ENCODE results near the gene WDR7.

The WDR7 gene

GRCh38 chr18:57077786-57078552 lies 426.8 kb downstream of the WDR7 start:
- no peaks in the 10 kb centered on the region for H3K79me2 ChIP-seq (ENCODE audit: low read length)
- H3K4me2 ChIP-seq (ENCODE audit: low read length), result peak overlapping the region; percentile 68
- H3K4me3 ChIP-seq (ENCODE audit: low read length), result peak overlapping the region; percentile 44
- H3K9ac ChIP-seq (ENCODE audit: low read length), result peak overlapping the region; percentile 30; the same call in 1 of the 2 replicates
- peaks cover 86% of the 10 kb centered on the region for H3K4me1 ChIP-seq (ENCODE audit: low read length)
- peak overlapping the region; percentile 27; the same call in 1 of the 2 replicates for H2AFZ ChIP-seq (ENCODE audit: low read depth, low read length)
- H3K27ac ChIP-seq (ENCODE audit: low read length), result peak overlapping the region; percentile 31
- H3K27me3 ChIP-seq (ENCODE audit: low read depth, low read length), result peaks cover 53% of the 10 kb centered on the region
- peaks cover 14% of the 10 kb centered on the region; the same call in 1 of the 2 replicates for H3K9me3 ChIP-seq (ENCODE audit: insufficient read depth, low read length)
- peaks cover 19% of the 10 kb centered on the region for H3K36me3 ChIP-seq (replicated peaks; ENCODE audit: low read depth, low read length)
- H4K20me1 ChIP-seq (ENCODE audit: insufficient read depth, low read length), result no peaks in the 10 kb centered on the region
- TF ChIP-seq EZH2phosphoT487 (IDR thresholded peaks at IDR 0.05; ENCODE audit: low read depth) (no peak), CTCF (IDR thresholded peaks at IDR 0.05; ENCODE audit: low read depth, low read length) (peak; percentile 34)

GRCh38 chr18:57078614-57079013 lies 427.5 kb downstream of the WDR7 start:
- H3K9me3 ChIP-seq (ENCODE audit: insufficient read depth, low read length), result peaks cover 14% of the 10 kb centered on the region; the same call in 1 of the 2 replicates
- no peak overlapping the region for H3K9ac ChIP-seq (ENCODE audit: low read length)
- no peak overlapping the region for H2AFZ ChIP-seq (ENCODE audit: low read depth, low read length)
- H3K27me3 ChIP-seq (ENCODE audit: low read depth, low read length), result peaks cover 47% of the 10 kb centered on the region
- no peak overlapping the region; the same call in 1 of the 2 replicates for H3K27ac ChIP-seq (ENCODE audit: low read length)
- H3K4me2 ChIP-seq (ENCODE audit: low read length), result peak overlapping the region; percentile 68
- H3K4me3 ChIP-seq (ENCODE audit: low read length), result no peak overlapping the region
- TF ChIP-seq EZH2phosphoT487 (IDR thresholded peaks at IDR 0.05; ENCODE audit: low read depth) (no peak), CTCF (IDR thresholded peaks at IDR 0.05; ENCODE audit: low read depth, low read length) (no peak)
- no peaks in the 10 kb centered on the region for H4K20me1 ChIP-seq (ENCODE audit: insufficient read depth, low read length)
- H3K4me1 ChIP-seq (ENCODE audit: low read length), result peaks cover 86% of the 10 kb centered on the region
- H3K79me2 ChIP-seq (ENCODE audit: low read length), result no peaks in the 10 kb centered on the region
- H3K36me3 ChIP-seq (replicated peaks; ENCODE audit: low read depth, low read length), result peaks cover 19% of the 10 kb centered on the region

- TF ChIP-seq EZH2phosphoT487 (IDR thresholded peaks at IDR 0.05; ENCODE audit: low read depth) (no peak), CTCF (IDR thresholded peaks at IDR 0.05; ENCODE audit: low read depth, low read length) (no peak)
- peaks cover 14% of the 10 kb centered on the region; the same call in 1 of the 2 replicates for H3K9me3 ChIP-seq (ENCODE audit: insufficient read depth, low read length)
- H3K9ac ChIP-seq (ENCODE audit: low read length), result peak overlapping the region; percentile 37; the same call in 1 of the 2 replicates
- no peak overlapping the region for H3K4me2 ChIP-seq (ENCODE audit: low read length)
- H3K27ac ChIP-seq (ENCODE audit: low read length), result peak overlapping the region; percentile 90; the same call in 1 of the 2 replicates
- no peak overlapping the region for H3K4me3 ChIP-seq (ENCODE audit: low read length)
- H3K4me1 ChIP-seq (ENCODE audit: low read length), result peaks cover 88% of the 10 kb centered on the region
- no peaks in the 10 kb centered on the region for H4K20me1 ChIP-seq (ENCODE audit: insufficient read depth, low read length)
- no peak overlapping the region for H2AFZ ChIP-seq (ENCODE audit: low read depth, low read length)
- peaks cover 30% of the 10 kb centered on the region for H3K27me3 ChIP-seq (ENCODE audit: low read depth, low read length)
- H3K79me2 ChIP-seq (ENCODE audit: low read length), result no peaks in the 10 kb centered on the region
- H3K36me3 ChIP-seq (replicated peaks; ENCODE audit: low read depth, low read length), result peaks cover 19% of the 10 kb centered on the region
Measured at GRCh38 chr18:57080479-57080878, 429.3 kb downstream of the WDR7 start.

- Histone ChIP-seq H3K4me3 (ENCODE audit: low read length) (peak overlapping the region; percentile 9), H3K4me2 (ENCODE audit: low read length) (peak overlapping the region; percentile 94), H3K27me3 (ENCODE audit: low read depth, low read length) (peaks cover 28% of the 10 kb centered on the region), H3K9me3 (ENCODE audit: insufficient read depth, low read length) (peaks cover 22% of the 10 kb centered on the region; the same call in 1 of the 2 replicates), H3K79me2 (ENCODE audit: low read length) (no peaks in the 10 kb centered on the region), H3K36me3 (replicated peaks; ENCODE audit: low read depth, low read length) (peaks cover 28% of the 10 kb centered on the region), H4K20me1 (ENCODE audit: insufficient read depth, low read length) (no peaks in the 10 kb centered on the region), H2AFZ (ENCODE audit: low read depth, low read length) (peak overlapping the region; percentile 5; the same call in 1 of the 2 replicates), H3K9ac (ENCODE audit: low read length) (peak overlapping the region; percentile 38; the same call in 1 of the 2 replicates), H3K4me1 (ENCODE audit: low read length) (peaks cover 98% of the 10 kb centered on the region), H3K27ac (ENCODE audit: low read length) (peak overlapping the region; percentile 90)
- no peak for TF ChIP-seq CTCF (IDR thresholded peaks at IDR 0.05; ENCODE audit: low read depth, low read length)
- no peak for TF ChIP-seq EZH2phosphoT487 (IDR thresholded peaks at IDR 0.05; ENCODE audit: low read depth)
Measured at GRCh38 chr18:57081899-57082298, 430.7 kb downstream of the WDR7 start.

Data from OCI-LY3 (cell line).